GM18861 (cell line): ENCODE measurements around the gene PTPRE.

Source experiments
- ATAC-seq: cut with Tn5 transposase; IDR thresholded peaks from one replicate; pipeline ENCODE4 v1.9.1; 2021; ENCODE audit not compliant: unreplicated experiment

PTPRE gene

DNA sequence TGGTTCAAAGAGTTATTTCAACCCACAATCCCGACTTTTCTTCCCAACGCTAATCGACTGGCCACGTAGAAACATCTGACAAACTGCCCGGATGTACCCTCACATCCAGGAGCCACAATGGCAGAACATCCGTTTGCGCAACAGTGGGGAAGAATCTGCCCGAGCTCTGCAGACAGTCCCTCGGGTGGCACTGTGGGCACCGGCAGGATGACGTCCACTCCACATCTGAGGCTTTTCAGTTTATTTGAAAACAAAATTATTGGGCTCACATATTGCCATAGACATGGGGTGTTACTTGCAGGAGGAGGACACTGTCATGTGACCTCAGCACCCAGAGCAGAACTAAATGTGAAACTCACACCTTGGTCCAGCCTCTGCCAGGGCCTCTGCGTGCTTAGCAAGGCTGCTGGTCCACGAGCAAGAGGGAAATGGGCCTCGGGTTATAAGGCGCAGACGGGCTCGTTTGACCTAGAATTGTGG, 135.3 kb downstream of the PTPRE start:
- no peak for ATAC-seq

- no peak for ATAC-seq
These were observed 136.5 kb downstream of the PTPRE start for GRCh38 chr10:128043259-128044045.

DNA sequence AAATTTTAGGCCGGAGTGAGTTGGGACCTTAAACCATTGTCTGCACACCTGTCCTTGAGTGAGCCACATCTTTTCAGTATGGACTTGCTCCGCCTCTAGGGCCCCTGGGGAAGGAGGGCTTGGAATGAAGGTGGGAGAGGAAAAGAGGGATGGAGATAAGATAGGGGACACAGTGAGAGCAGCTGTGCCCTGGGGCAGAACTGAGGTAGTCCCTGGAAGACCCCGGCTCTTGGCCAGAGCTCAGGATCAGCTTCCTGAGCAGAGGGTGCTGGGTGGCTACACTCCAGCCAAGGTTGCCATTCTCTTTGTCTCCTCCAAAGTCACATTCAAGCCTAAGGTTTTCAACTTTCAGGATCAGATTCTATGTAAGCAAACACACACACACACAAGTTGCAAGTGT, 137.3 kb downstream of the PTPRE start:
- ATAC-seq, result no peak

DNA sequence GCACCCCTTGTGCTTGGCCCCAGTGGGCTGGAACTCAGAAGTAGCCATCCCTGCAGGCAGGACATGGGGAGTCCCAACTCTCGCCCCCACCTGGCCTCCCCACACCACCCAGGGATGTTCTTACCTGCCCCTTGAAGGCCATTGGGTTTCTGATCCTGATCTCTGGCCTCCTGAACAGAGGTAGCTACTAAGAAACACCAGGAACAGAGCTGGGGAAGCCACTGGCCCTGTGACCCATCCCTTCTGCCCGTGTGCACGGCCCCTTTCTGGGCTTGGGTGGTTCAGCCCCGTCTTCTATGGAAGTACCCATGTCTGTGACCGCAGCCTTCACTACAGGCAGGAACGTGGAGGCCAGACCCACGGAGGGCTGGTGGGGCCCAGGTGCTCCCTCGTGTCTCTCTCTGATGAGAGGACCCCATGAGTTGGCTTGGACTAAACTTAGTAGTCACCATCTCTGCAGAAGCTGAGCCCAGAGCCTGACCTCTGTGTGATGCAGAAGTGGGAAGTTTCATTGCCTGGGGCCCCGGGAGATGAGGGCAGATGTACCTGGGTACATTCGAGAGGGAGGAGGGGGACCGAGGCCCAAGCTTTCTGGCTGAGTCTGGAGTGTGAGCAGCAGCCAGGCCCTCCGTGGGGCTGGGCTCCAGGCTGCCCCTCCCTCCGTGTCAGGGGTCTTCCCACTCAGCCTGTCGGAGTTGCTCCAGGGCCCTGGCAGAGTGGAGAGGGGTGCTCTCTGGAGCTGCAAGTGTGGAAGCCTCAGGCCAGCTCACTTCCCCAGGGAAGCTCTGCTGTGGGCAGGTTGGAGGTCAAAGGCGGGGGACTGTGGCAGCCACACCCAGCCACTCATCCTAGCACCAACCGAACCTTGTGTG, 138.3 kb downstream of the PTPRE start:
- no peak for ATAC-seq

DNA sequence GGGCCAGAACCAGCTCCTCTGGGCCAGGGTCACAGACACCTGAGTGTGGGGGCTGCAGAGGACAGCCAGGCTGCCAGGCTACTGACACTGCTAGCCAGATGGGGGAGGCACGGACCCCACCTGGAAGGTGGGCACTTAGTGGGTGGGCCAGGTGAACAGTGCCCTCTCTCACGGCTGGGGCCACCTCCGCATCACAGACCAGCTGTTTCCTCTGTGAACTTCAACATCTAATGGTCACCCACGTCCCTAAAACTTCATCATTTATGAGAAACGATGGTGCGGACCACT, 138.9 kb downstream of the PTPRE start:
- no peak for ATAC-seq

DNA sequence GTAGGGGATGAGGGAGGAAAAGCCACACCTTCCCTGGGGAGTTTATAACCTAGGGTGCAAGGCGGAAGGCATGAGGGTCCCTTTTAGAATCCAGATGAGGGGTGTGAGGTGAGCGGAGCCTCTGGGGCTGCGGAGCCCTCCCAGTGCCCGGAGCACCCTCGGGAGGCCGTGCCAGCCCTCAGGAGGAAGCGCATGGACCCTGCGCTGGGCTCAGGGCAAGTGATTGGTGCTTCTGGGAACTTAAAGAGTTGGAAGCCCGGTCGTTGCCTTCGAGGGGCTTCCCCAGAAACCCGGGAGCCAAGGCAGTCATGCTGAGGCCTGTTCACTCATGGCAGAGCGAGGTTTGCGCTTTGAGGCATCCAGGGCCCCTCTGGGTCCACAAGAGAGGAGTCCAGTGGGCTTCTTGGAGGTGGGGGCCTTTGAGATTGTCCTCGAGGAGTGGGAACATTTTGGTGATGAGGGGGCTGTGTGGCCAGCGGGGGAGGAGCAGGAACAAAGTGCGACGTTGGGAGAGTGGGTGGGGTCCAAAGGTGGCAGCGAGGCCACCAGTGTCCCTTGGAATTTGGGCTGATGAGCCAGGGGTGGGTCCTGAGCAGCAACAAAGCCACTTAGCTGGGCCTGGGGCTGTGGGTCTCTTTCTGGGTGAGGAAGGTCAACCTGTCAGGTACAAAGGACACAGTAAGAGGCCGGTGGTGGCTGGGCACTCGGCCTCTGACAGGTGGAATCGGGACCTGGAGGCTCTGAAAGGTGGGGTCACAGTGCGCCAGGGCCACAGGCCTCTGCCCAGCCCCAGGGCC, 139.5 kb downstream of the PTPRE start:
- ATAC-seq, result no peak

DNA sequence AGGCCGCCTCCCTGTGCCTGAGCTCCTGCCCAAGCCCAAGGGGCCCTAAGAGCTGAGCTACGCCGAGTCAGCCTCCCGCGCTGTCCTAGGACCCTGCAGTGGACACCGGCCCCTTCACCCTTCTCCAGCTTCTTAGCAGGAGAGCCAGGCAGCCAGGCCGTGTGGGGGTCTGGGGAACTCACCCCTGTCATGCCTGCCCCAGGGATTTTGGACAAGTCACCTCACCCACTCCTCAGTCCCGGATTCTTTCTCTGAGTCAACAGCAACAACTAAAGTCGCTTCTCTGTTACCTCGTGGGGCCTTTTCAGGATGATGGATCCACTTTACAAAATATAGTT, 140.0 kb downstream of the PTPRE start:
- no peak for ATAC-seq

DNA sequence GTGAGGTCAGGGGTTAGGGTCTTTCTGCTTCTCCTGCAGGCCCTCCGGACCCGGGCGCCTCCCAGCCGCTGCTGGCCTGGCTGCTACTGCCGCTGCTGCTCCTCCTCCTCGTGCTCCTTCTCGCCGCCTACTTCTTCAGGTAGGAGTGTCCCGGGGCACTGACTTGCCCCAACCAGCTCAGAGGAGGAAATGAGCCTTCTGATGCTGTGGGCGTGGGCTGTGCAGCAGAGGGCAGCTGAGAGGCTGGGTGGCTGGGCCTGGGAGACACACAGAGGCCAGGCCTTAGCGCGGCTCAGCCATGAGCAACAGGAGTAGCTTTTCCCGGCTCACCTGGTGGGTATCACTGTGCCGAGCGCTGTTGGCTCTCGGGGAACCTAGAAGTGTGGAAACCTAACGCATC, 140.4 kb downstream of the PTPRE start:
- peak; percentile 99 for ATAC-seq

GRCh38 chr10:128047991-128048818, 141.3 kb downstream of the PTPRE start:
- peak; percentile 27 for ATAC-seq

DNA sequence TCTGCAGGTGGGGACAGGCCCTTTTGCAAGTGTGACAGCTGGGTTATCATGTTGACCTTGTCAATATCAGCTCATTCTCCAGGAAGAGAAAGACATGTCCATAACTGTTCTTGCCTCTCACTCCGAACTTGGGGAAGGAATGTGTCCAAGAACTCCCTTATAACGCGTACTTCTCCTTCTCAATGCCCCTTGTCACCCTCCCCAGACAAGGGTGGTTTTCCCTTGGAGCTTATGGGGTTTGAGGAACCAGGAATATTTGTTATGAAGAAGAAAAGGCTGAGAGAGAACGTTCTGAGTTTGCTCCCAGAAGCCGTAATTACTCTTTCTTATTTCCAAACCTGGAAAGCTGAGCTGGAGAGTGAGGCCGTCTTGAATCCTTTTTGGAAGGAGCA, 141.9 kb downstream of the PTPRE start:
- no peak for ATAC-seq

- ATAC-seq, result no peak
These were observed 142.6 kb downstream of the PTPRE start for GRCh38 chr10:128049226-128050120.

DNA sequence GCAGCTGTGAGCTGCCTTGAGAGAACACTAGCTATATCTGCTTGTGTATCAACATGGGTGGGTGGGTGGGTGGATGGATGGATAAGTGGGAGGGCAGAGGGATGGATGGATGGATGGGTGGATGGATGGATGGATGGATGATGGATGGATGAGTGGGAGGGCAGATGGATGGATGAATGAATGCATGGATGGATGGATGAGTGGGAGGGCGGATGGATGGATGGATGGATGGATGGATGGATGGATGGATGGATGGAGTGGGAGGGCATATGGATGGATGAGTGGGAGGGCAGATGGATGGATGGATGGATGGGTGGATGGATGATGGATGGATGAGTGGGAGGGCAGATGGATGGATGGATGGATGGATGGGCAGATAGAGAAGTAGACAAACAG, 143.2 kb downstream of the PTPRE start:
- no peak for ATAC-seq

- ATAC-seq, result no peak
These were observed 144.0 kb downstream of the PTPRE start for GRCh38 chr10:128050936-128051335.

DNA sequence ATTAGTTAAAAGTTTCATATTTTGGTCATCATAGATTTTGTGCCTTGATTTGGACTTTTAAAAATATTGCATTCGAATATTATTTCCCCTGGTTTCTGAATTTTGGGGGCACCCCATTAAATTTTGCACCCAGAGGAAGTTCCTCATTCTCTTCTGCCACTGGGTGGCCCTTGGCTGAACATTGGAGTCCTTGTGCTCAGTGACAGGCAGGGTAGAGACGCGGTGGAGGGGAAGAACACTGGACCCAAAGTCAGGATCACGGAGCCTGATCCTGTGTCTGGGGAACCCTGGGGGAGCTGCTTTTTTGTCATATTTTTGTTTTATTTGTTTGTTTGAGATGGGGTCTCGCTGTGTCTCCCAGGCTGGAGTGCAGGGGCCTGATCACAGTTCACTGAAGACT, 144.6 kb downstream of the PTPRE start:
- no peak for ATAC-seq

GRCh38 chr10:128052696-128053095, 145.8 kb downstream of the PTPRE start:
- ATAC-seq, result no peak

DNA sequence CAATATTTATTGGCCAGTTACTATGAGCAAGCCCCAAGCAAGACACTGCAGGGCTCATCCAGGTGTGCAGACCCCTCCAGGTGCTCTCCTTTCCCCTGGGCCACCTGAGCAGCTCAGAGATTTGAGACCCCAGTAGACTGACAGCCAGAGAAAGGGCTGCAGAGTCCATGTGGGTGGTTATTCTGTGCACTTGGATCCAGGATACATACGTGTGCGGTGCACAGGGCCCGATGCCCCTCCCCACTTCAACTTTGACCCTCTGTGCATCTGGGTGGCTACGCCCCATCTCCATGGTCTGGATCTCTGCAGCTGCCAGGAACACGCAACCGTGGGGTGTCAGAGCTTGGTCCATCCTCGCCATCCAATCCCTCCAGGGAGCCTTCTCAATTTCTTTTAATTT, 146.5 kb downstream of the PTPRE start:
- no peak for ATAC-seq

DNA sequence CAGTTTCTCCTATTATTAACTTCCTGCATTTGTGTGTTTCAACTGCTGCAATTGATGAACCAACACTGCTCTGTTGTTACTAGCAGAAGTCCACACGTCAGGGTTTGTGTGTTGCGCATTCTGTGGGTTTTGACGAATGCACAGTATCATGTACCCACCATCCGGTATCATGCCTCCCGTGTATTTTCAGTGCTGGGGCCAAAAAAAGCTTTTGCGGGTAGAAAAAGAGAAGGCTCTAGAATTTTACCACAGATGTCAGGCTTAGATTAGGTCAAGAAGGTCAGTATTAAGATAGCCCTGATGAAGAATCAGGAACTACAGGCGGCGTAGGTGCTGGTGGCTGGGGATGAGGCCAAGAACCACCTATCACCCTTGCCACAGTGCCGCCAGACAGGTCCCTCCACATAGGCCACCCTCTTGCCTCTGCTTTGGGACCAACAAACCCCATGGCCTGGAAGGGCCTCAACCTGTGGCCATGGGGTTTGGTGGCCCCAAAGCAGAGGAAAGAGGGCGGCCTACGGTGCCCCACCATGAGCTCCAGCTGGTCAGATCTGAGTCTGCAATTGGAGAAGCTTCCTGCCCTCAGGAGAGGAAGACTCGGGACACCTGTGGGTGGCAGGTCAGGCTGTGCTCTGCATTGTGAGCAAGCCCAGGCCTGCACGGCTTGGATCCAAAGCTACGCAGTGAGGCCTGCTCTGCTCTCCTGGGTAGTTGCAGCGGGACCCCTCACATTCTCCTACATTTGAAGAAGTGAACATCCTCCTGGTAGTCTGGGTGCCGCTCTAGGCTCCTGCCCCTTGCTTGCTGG, 147.5 kb downstream of the PTPRE start:
- ATAC-seq, result no peak

DNA sequence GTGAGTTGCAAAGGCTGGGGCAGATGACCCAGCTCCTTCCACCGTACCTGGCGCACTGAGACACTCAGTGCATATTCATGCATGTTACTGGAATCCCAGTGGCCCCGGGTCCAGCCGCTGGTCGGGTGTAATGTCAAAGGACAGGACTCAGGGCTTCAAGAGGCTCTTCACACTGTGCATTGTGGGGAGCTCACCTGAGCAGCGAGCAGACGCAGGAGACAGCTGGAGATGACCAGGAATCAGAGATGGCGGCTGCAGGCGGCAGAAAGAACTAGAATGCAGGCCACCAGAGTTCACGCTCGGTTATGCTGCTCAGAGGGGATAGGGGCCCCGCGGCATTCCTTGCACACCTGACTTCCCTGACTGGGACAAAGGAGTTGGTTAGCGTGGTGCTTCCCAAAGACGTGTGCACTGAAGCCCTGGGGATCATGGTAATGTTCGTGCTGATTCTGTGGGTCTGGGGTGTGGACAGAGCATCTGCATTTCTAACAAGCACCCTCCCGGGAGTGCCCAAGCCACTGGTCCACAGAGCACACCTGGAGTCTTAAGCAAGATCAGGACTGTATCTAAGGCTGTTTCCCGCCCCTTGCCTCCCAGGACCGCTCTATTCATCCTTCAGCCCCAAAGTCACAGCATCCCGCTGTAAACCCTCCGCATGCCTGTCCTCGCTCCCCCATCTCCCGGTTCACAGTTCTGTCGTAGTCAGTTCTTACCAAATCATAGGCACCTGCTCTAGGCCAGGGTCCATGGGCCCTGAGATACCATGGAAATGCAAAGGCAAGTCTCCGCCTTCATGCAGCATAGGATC, 148.4 kb downstream of the PTPRE start:
- ATAC-seq, result no peak
